ENCODE data around the gene PBX1.

GRCh38 chr1:164763098-164763497 is 204.1 kb downstream of the PBX1 start:
- TF ChIP-seq, protein P1, sequence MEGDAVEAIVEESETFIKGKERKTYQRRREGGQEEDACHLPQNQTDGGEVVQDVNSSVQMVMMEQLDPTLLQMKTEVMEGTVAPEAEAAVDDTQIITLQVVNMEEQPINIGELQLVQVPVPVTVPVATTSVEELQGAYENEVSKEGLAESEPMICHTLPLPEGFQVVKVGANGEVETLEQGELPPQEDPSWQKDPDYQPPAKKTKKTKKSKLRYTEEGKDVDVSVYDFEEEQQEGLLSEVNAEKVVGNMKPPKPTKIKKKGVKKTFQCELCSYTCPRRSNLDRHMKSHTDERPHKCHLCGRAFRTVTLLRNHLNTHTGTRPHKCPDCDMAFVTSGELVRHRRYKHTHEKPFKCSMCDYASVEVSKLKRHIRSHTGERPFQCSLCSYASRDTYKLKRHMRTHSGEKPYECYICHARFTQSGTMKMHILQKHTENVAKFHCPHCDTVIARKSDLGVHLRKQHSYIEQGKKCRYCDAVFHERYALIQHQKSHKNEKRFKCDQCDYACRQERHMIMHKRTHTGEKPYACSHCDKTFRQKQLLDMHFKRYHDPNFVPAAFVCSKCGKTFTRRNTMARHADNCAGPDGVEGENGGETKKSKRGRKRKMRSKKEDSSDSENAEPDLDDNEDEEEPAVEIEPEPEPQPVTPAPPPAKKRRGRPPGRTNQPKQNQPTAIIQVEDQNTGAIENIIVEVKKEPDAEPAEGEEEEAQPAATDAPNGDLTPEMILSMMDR (IDR thresholded peaks at IDR 0.05) = no peak
- TF ChIP-seq EP300 (IDR thresholded peaks at IDR 0.05) = no peak
